IMR-90 (cell line): ENCODE results near the gene ACSS1. TPM values are rescaled to one million over a fixed set of nuclear protein-coding genes. Genes with fewer than 3 reads are reported as not detected.

Source experiments
- ATAC-seq: fragments of 200-7000 bp; cut with Tn5 transposase; 2 replicates; pipeline ENCODE4 v1.9.1; 2020; ENCODE audit warnings: low read depth, mild to moderate bottlenecking, moderate library complexity
- BruUV-seq: library from RNA; stranded (reverse); fragments of 400-500 nt; replicated peaks from 2 replicates; lab custom pipeline; 2021; lab: Mats Ljungman, UMichigan
- CTCF ChIA-PET: fragments of 300-600 bp; formaldehyde crosslinking; extraction: SDS; loops from one replicate; lab custom pipeline; 2021; ENCODE audit warnings: antibody characterized with exemption; lab: Yijun Ruan, JAX
- POLR2A ChIA-PET: fragments of 300-600 bp; sonication (Branson Sonifier 250); formaldehyde crosslinking; loops from one replicate; lab custom pipeline; 2022; ENCODE audit warnings: antibody characterized with exemption; ENCODE audit not compliant: unreplicated experiment; lab: Charles Lee
- DNase-seq: peaks from one replicate; pipeline ENCODE4 v3.0.0; 2013
- H2AFZ ChIP-seq: replicated peaks from 2 replicates; pipeline ENCODE3; 2013; ENCODE audit warnings: low read length, mild to moderate bottlenecking; ENCODE audit not compliant: poor library complexity
- H2AK5ac ChIP-seq: 2 replicates; pipeline ENCODE4 v1.6.1; 2013; ENCODE audit warnings: low read depth, low read length, inconsistent platforms
- H2AK9ac ChIP-seq: replicated peaks from 2 replicates; pipeline ENCODE3; 2013; ENCODE audit warnings: mild to moderate bottlenecking, low read depth, low read length, moderate library complexity; ENCODE audit not compliant: poor library complexity
- H2BK120ac ChIP-seq: 2 replicates; pipeline ENCODE4 v1.6.1; 2013; ENCODE audit warnings: low read depth, low read length, inconsistent platforms
- H2BK15ac ChIP-seq: 3 replicates; pipeline ENCODE4 v1.6.1; 2013; ENCODE audit warnings: low read depth, low read length, inconsistent platforms
- H2BK20ac ChIP-seq: 2 replicates; pipeline ENCODE4 v1.6.1; 2013; ENCODE audit warnings: low read depth, mild to moderate bottlenecking, inconsistent platforms, low read length, moderate library complexity
- H2BK5ac ChIP-seq: 2 replicates; pipeline ENCODE4 v1.6.1; 2013; ENCODE audit warnings: mild to moderate bottlenecking, low read depth, low read length, inconsistent platforms; ENCODE audit not compliant: poor library complexity, severe bottlenecking
- H3K14ac ChIP-seq: replicated peaks from 2 replicates; pipeline ENCODE4 v1.6.1; 2013; ENCODE audit warnings: low read depth, low read length, inconsistent platforms
- H3K18ac ChIP-seq: 2 replicates; pipeline ENCODE4 v1.6.1; 2013; ENCODE audit warnings: low read depth, low read length, control low read depth
- H3K23ac ChIP-seq: 2 replicates; pipeline ENCODE4 v1.6.1; 2013; ENCODE audit warnings: low read depth, low read length, inconsistent platforms
- H3K27ac ChIP-seq: 2 replicates; pipeline ENCODE4 v1.5.1; 2013; ENCODE audit warnings: mild to moderate bottlenecking, control low read depth, low read length; ENCODE audit not compliant: insufficient read depth
- H3K27me3 ChIP-seq: 2 replicates; pipeline ENCODE4 v1.6.1; 2013; ENCODE audit warnings: low read length; ENCODE audit not compliant: control insufficient read depth, insufficient read depth
- H3K36me3 ChIP-seq: 2 replicates; pipeline ENCODE4 v1.6.1; 2013; ENCODE audit warnings: low read length, mixed read lengths; ENCODE audit not compliant: control insufficient read depth, insufficient read depth
- H3K4ac ChIP-seq: 2 replicates; pipeline ENCODE4 v1.6.1; 2013; ENCODE audit warnings: low read depth, low read length, inconsistent platforms
- H3K4me1 ChIP-seq: 2 replicates; pipeline ENCODE4 v1.6.1; 2013; ENCODE audit warnings: low read length, mixed read lengths; ENCODE audit not compliant: control insufficient read depth, insufficient read depth
- H3K4me2 ChIP-seq: 2 replicates; pipeline ENCODE4 v1.6.1; 2013; ENCODE audit warnings: low read depth, mild to moderate bottlenecking, control low read depth, low read length, moderate library complexity
- H3K4me3 ChIP-seq: 2 replicates; pipeline ENCODE4 v1.5.1; 2013; ENCODE audit warnings: low read depth, mild to moderate bottlenecking, control low read depth, low read length, moderate library complexity; ENCODE audit not compliant: insufficient read depth
- H3K56ac ChIP-seq: 2 replicates; pipeline ENCODE4 v1.6.1; 2013; ENCODE audit warnings: low read length, inconsistent platforms; ENCODE audit not compliant: insufficient read depth; ENCODE audit errors: extremely low read depth
- H3K79me1 ChIP-seq, 2 experiments: 2 replicates each; pipeline ENCODE4 v1.6.1; 2013; ENCODE audit warnings: low read length in 2 of 2, inconsistent platforms in 1 of 2, low read depth in 1 of 2
- H3K9ac ChIP-seq: 2 replicates; pipeline ENCODE4 v1.6.1; 2013; ENCODE audit warnings: low read depth, low read length, control low read depth
- H3K9me1 ChIP-seq: 2 replicates; pipeline ENCODE4 v1.6.1; 2013; ENCODE audit warnings: low read length, inconsistent platforms; ENCODE audit not compliant: insufficient read depth
- H3K9me3 ChIP-seq: 2 replicates; pipeline ENCODE4 v1.6.1; 2013; ENCODE audit warnings: low read length; ENCODE audit not compliant: control insufficient read depth, insufficient read depth
- H4K20me1 ChIP-seq: 2 replicates; pipeline ENCODE4 v1.6.1; 2013; ENCODE audit warnings: low read length, inconsistent platforms; ENCODE audit not compliant: insufficient read depth
- H4K5ac ChIP-seq: 2 replicates; pipeline ENCODE4 v1.6.1; 2013; ENCODE audit warnings: mild to moderate bottlenecking, low read depth, low read length, control low read depth
- H4K8ac ChIP-seq, 2 experiments: 2 replicates each; pipeline ENCODE4 v1.6.1; 2013; ENCODE audit warnings: low read depth in 2 of 2, low read length in 2 of 2, control low read depth in 1 of 2, inconsistent platforms in 1 of 2
- H4K91ac ChIP-seq: 2 replicates; pipeline ENCODE4 v1.6.1; 2013; ENCODE audit warnings: low read depth, low read length, inconsistent platforms; ENCODE audit not compliant: insufficient read depth
- BHLHE40 ChIP-seq: fragments of 150-350 bp; IDR thresholded peaks from 2 replicates; pipeline ENCODE4 v1.6.1; 2016; ENCODE audit warnings: mild to moderate bottlenecking, low read depth, low read length
- CEBPB ChIP-seq: IDR thresholded peaks from 2 replicates; pipeline ENCODE4 v1.6.1; 2012; ENCODE audit warnings: low read depth, low read length, improper control_type of control experiment
- CHD1 ChIP-seq: IDR thresholded peaks from 2 replicates; pipeline ENCODE4 v1.6.1; 2012; ENCODE audit warnings: low read depth, low read length, improper control_type of control experiment
- MAZ ChIP-seq: IDR thresholded peaks from 2 replicates; pipeline ENCODE4 v1.6.1; 2012; ENCODE audit warnings: low read depth, mild to moderate bottlenecking, low read length, improper control_type of control experiment, moderate library complexity, borderline replicate concordance
- NFE2L2 ChIP-seq: fragments of 150-350 bp; IDR thresholded peaks from 2 replicates; pipeline ENCODE4 v1.6.1; 2016; ENCODE audit warnings: low read depth, mild to moderate bottlenecking, low read length
- RAD21 ChIP-seq: IDR thresholded peaks from 2 replicates; pipeline ENCODE4 v1.6.1; 2012; ENCODE audit warnings: low read length, improper control_type of control experiment
- RCOR1 ChIP-seq: IDR thresholded peaks from 2 replicates; pipeline ENCODE4 v1.6.1; 2012; ENCODE audit warnings: mild to moderate bottlenecking, low read length, improper control_type of control experiment; ENCODE audit not compliant: insufficient replicate concordance
- RFX5 ChIP-seq: IDR thresholded peaks from 2 replicates; pipeline ENCODE4 v1.8.0; 2012; ENCODE audit warnings: low read depth, mild to moderate bottlenecking, low read length, moderate library complexity
- SMC3 ChIP-seq: fragments of 150-350 bp; IDR thresholded peaks from 2 replicates; pipeline ENCODE4 v1.6.1; 2016; ENCODE audit warnings: low read depth, mild to moderate bottlenecking, antibody characterized with exemption, low read length, moderate library complexity
- WGBS, 2 experiments: methylation state at CpG; one replicate each; pipeline versions ENCODE4 v1.1.5 to v1.1.7; 2013; ENCODE audit warnings: missing lambda C conversion rate in 2 of 2; ENCODE audit not compliant: insufficient read length in 1 of 2; ENCODE audit errors: extremely low coverage in 2 of 2; 5-methylcytosine and 5-hydroxymethylcytosine counted together
- dilution Hi-C: fragments of 300-500 bp; cut with HindIII; formaldehyde crosslinking; loops from one replicate; pipeline ENCODE4 v1.14.3; 2018; ENCODE audit warnings: low sequenced_read_pairs; ENCODE audit not compliant: unreplicated experiment
- in situ Hi-C: fragments of 300-500 bp; cut with MboI; formaldehyde crosslinking; loops from 3 replicates; pipeline ENCODE4 v1.14.3; 2019; ENCODE audit warnings: low sequenced_read_pairs, inconsistent platforms, mixed read lengths
- intact Hi-C: fragments of 100-400 bp; cut with micrococcal nuclease; formaldehyde crosslinking; loops from 2 replicates; pipeline ENCODE4 v1.10.0; 2022
- polyA plus RNA-seq, 3 experiments: library from polyadenylated mRNA; depleted of rRNA; stranded (reverse); fragments of >200 nt; gene quantifications; 2 replicates each; pipeline ENCODE4 v1.2.3, GENCODE V29; 2012; ENCODE audit warnings: low replicate concordance in 1 of 3
- total RNA-seq: library from RNA; depleted of rRNA; stranded (reverse); fragments of >200 nt; gene quantifications from 2 replicates; pipeline ENCODE4 v1.2.3, GENCODE V29; 2012
- TF ChIP-seq, protein P1 (sequence below): conservative IDR thresholded peaks from 2 replicates; pipeline ENCODE4 v1.5.1; 2012; ENCODE audit warnings: mild to moderate bottlenecking, low read depth, low read length, improper control_type of control experiment

The ACSS1 gene
- total and polyA plus RNA-seq, 2 of the 4 experiments (the other 2 are of a cell fraction), result 0.72 to 1.2 TPM

DNA sequence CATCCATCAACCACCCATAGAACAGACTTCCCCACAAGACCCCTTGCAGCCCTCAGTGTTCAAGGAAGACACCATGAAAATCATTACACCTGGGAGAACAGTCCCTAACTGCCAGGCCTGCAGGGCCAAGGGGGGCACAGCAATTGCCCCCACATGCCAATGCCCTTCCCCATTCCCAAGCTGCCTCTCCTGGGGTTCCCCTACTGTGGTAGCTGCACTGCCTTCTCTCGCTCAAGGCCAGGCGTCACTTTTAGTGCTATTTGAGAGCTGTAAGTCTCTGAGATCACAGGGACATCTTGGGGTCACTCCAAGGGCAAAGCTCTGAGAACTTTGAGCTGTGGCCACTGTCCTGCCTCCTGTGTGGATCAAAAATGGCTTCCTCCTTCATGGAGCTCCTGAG, 6.0 kb upstream of the ACSS1 start:
- Histone ChIP-seq H3K23ac (no peak overlapping the region), H4K20me1 (no peaks in the 10 kb centered on the region), H3K18ac (no peak overlapping the region), H3K4me2 (no peak overlapping the region), H2AK5ac (no peak overlapping the region), H3K36me3 (no peaks in the 10 kb centered on the region), H3K9me1 (peaks cover 9% of the 10 kb centered on the region), H2BK5ac (no peak overlapping the region), H2AK9ac (no peak overlapping the region), H2BK120ac (no peak overlapping the region), H2AFZ (no peak overlapping the region), H3K27ac (no peak overlapping the region), H3K56ac (no peak overlapping the region), H4K91ac (no peak overlapping the region), H4K5ac (no peak overlapping the region), H4K8ac (no peak overlapping the region), H3K4me3 (no peak overlapping the region), H3K27me3 (peaks cover 67% of the 10 kb centered on the region), H3K79me1 (no peaks in the 10 kb centered on the region), H3K14ac (no peak overlapping the region), H3K9me3 (no peaks in the 10 kb centered on the region), H3K4me1 (no peaks in the 10 kb centered on the region), H3K4ac (no peak overlapping the region), H2BK15ac (no peak overlapping the region), H2BK20ac (no peak overlapping the region), H3K9ac (no peak overlapping the region)
- intact Hi-C loops (no loop called here), in situ Hi-C loops (loop anchor here (5.0 to 10.0 kb wide), 2 partner anchors 67 to 191 kb away; no protein-coding TSS in a partner anchor), dilution Hi-C loops (no loop called here)
- 50% methylated on average over 2 of the region's 2 CpGs; no CpG with 5 or more reads in 1 of the 2 experiments for WGBS, 2 experiments
- ChIA-PET CTCF (interaction anchor here (2.8 kb wide), 1 partner anchor 69 kb away, joined by 28 read pairs; no protein-coding TSS in a partner anchor), POLR2A (no interaction called here)
- no TSS peak for BruUV-seq
- ATAC-seq (no peak), DNase-seq (no peak)
- no peak for TF ChIP-seq CHD1
- TF ChIP-seq RFX5, result no peak
- no peak for TF ChIP-seq BHLHE40
- no peak for TF ChIP-seq SMC3
- no peak for TF ChIP-seq MAZ
- no peak for TF ChIP-seq CEBPB
- TF ChIP-seq, protein P1, sequence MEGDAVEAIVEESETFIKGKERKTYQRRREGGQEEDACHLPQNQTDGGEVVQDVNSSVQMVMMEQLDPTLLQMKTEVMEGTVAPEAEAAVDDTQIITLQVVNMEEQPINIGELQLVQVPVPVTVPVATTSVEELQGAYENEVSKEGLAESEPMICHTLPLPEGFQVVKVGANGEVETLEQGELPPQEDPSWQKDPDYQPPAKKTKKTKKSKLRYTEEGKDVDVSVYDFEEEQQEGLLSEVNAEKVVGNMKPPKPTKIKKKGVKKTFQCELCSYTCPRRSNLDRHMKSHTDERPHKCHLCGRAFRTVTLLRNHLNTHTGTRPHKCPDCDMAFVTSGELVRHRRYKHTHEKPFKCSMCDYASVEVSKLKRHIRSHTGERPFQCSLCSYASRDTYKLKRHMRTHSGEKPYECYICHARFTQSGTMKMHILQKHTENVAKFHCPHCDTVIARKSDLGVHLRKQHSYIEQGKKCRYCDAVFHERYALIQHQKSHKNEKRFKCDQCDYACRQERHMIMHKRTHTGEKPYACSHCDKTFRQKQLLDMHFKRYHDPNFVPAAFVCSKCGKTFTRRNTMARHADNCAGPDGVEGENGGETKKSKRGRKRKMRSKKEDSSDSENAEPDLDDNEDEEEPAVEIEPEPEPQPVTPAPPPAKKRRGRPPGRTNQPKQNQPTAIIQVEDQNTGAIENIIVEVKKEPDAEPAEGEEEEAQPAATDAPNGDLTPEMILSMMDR, result no peak
- TF ChIP-seq RCOR1, result no peak
- TF ChIP-seq RAD21, result no peak
- TF ChIP-seq NFE2L2, result no peak
